ENCODE measurements around the gene WWC2.

Gene WWC2

GRCh38 chr4:183261953-183262775, 163.1 kb downstream of the WWC2 start:
- no peak overlapping the region for H3K4me3 ChIP-seq (ENCODE audit: low read length)
- TF ChIP-seq CTCF (IDR thresholded peaks at IDR 0.05; ENCODE audit: low read depth, low read length, poor library complexity, severe bottlenecking) = peak; percentile 66
- no peak for TF ChIP-seq EZH2phosphoT487 (IDR thresholded peaks at IDR 0.05; ENCODE audit: borderline replicate concordance, low read length)
- H3K9me2 ChIP-seq (replicated peaks; ENCODE audit: control insufficient read depth, low read length) = no peaks in the 10 kb centered on the region
- H3F3A ChIP-seq (ENCODE audit: control insufficient read depth, insufficient read depth) = no peaks in the 10 kb centered on the region
- no peaks in the 10 kb centered on the region for H3K36me3 ChIP-seq (ENCODE audit: control insufficient read depth, low read length)
- H3K9me3 ChIP-seq (ENCODE audit: control insufficient read depth, insufficient read depth, low read length) = no peaks in the 10 kb centered on the region
- no peaks in the 10 kb centered on the region for H3K4me1 ChIP-seq (ENCODE audit: control insufficient read depth, low read length)
- H3K27ac ChIP-seq (ENCODE audit: low read depth, low read length) = no peak overlapping the region
- no peak overlapping the region for H3K4me2 ChIP-seq (ENCODE audit: low read length)
- no peaks in the 10 kb centered on the region for H3K79me2 ChIP-seq (ENCODE audit: control insufficient read depth, low read length)
- H4K20me1 ChIP-seq (ENCODE audit: control insufficient read depth, insufficient read depth, low read depth, low read length) = 0 out of 2 replicates have a peak, but pooled peaks cover 2% of the 10 kb centered on the region
- peaks cover 14% of the 10 kb centered on the region for H3K27me3 ChIP-seq (ENCODE audit: control insufficient read depth, low read length)

- no peaks in the 10 kb centered on the region for H3F3A ChIP-seq (ENCODE audit: control insufficient read depth, insufficient read depth)
- H3K27ac ChIP-seq (ENCODE audit: low read depth, low read length) = no peak overlapping the region
- no peaks in the 10 kb centered on the region for H3K4me1 ChIP-seq (ENCODE audit: control insufficient read depth, low read length)
- H3K9me3 ChIP-seq (ENCODE audit: control insufficient read depth, insufficient read depth, low read length) = no peaks in the 10 kb centered on the region
- no peak for TF ChIP-seq CTCF (IDR thresholded peaks at IDR 0.05; ENCODE audit: low read depth, low read length, poor library complexity, severe bottlenecking)
- TF ChIP-seq EZH2phosphoT487 (IDR thresholded peaks at IDR 0.05; ENCODE audit: borderline replicate concordance, low read length) = no peak
- no peak overlapping the region for H3K4me3 ChIP-seq (ENCODE audit: low read length)
- H4K20me1 ChIP-seq (ENCODE audit: control insufficient read depth, insufficient read depth, low read depth, low read length) = 0 out of 2 replicates have a peak, but pooled peaks cover 2% of the 10 kb centered on the region
- H3K27me3 ChIP-seq (ENCODE audit: control insufficient read depth, low read length) = peaks cover 14% of the 10 kb centered on the region
- H3K9me2 ChIP-seq (replicated peaks; ENCODE audit: control insufficient read depth, low read length) = no peaks in the 10 kb centered on the region
- no peaks in the 10 kb centered on the region for H3K79me2 ChIP-seq (ENCODE audit: control insufficient read depth, low read length)
- no peaks in the 10 kb centered on the region for H3K36me3 ChIP-seq (ENCODE audit: control insufficient read depth, low read length)
- no peak overlapping the region for H3K4me2 ChIP-seq (ENCODE audit: low read length)
Measured at GRCh38 chr4:183262776-183263100, 163.7 kb downstream of the WWC2 start.

GRCh38 chr4:183263787-183264386, 164.8 kb downstream of the WWC2 start:
- no peaks in the 10 kb centered on the region for H3K9me2 ChIP-seq (replicated peaks; ENCODE audit: control insufficient read depth, low read length)
- H3K79me2 ChIP-seq (ENCODE audit: control insufficient read depth, low read length) = no peaks in the 10 kb centered on the region
- no peaks in the 10 kb centered on the region for H3K4me1 ChIP-seq (ENCODE audit: control insufficient read depth, low read length)
- no peaks in the 10 kb centered on the region for H3K36me3 ChIP-seq (ENCODE audit: control insufficient read depth, low read length)
- H3K27me3 ChIP-seq (ENCODE audit: control insufficient read depth, low read length) = peaks cover 14% of the 10 kb centered on the region
- no peaks in the 10 kb centered on the region for H3F3A ChIP-seq (ENCODE audit: control insufficient read depth, insufficient read depth)
- TF ChIP-seq CTCF (IDR thresholded peaks at IDR 0.05; ENCODE audit: low read depth, low read length, poor library complexity, severe bottlenecking) (no peak), EZH2phosphoT487 (IDR thresholded peaks at IDR 0.05; ENCODE audit: borderline replicate concordance, low read length) (no peak)
- H3K4me2 ChIP-seq (ENCODE audit: low read length) = no peak overlapping the region
- no peak overlapping the region for H3K4me3 ChIP-seq (ENCODE audit: low read length)
- H3K27ac ChIP-seq (ENCODE audit: low read depth, low read length) = no peak overlapping the region
- H3K9me3 ChIP-seq (ENCODE audit: control insufficient read depth, insufficient read depth, low read length) = no peaks in the 10 kb centered on the region
- H4K20me1 ChIP-seq (ENCODE audit: control insufficient read depth, insufficient read depth, low read depth, low read length) = 0 out of 2 replicates have a peak, but pooled peaks cover 2% of the 10 kb centered on the region

Data from DOHH2 (cell line).